H9 (cell line): ENCODE results near the gene BTLA. TPM values are rescaled to one million over a fixed set of nuclear protein-coding genes. Genes with fewer than 3 reads are reported as not detected.

Experiments used
- DNase-seq: peaks from one replicate; pipeline ENCODE4 v3.0.0-alpha.2; 2017
- H2AFZ ChIP-seq: one replicate; pipeline ENCODE4 v1.6.1; 2013; ENCODE audit warnings: mild to moderate bottlenecking, low read length, control low read depth, moderate library complexity
- H2AK5ac ChIP-seq: 2 replicates; pipeline ENCODE4 v1.6.1; 2013; ENCODE audit warnings: low read length, control low read depth, mixed read lengths; ENCODE audit not compliant: insufficient read length
- H2BK120ac ChIP-seq: one replicate; pipeline ENCODE4 v1.6.1; 2013; ENCODE audit warnings: low read depth, mild to moderate bottlenecking, low read length, control low read depth, inconsistent platforms; ENCODE audit not compliant: poor library complexity, severe bottlenecking
- H2BK12ac ChIP-seq: 2 replicates; pipeline ENCODE4 v1.6.1; 2013; ENCODE audit warnings: low read length, control low read depth, mixed read lengths, low read depth; ENCODE audit not compliant: insufficient read length
- H2BK15ac ChIP-seq: 2 replicates; pipeline ENCODE4 v1.6.1; 2013; ENCODE audit warnings: low read depth, low read length, control low read depth
- H2BK20ac ChIP-seq: one replicate; pipeline ENCODE4 v1.6.1; 2013; ENCODE audit warnings: low read depth, mild to moderate bottlenecking, low read length, control low read depth, inconsistent platforms; ENCODE audit not compliant: poor library complexity, severe bottlenecking
- H2BK5ac ChIP-seq: 2 replicates; pipeline ENCODE4 v1.6.1; 2013; ENCODE audit warnings: low read length, control low read depth, mixed read lengths; ENCODE audit not compliant: insufficient read length
- H3K14ac ChIP-seq: 2 replicates; pipeline ENCODE4 v1.6.1; 2013; ENCODE audit warnings: low read length, control low read depth; ENCODE audit not compliant: insufficient read depth
- H3K18ac ChIP-seq: 2 replicates; pipeline ENCODE4 v1.6.1; 2013; ENCODE audit warnings: low read depth, mild to moderate bottlenecking, mixed read lengths, low read length, control low read depth; ENCODE audit not compliant: insufficient read length
- H3K23ac ChIP-seq: 2 replicates; pipeline ENCODE4 v1.6.1; 2013; ENCODE audit warnings: low read length, control low read depth, mixed read lengths, low read depth; ENCODE audit not compliant: insufficient read length
- H3K23me2 ChIP-seq: 2 replicates; pipeline ENCODE4 v1.6.1; 2013; ENCODE audit warnings: low read depth, mild to moderate bottlenecking, mixed read lengths, low read length, control low read depth; ENCODE audit not compliant: insufficient read length, poor library complexity, severe bottlenecking
- H3K27ac ChIP-seq: 2 replicates; pipeline ENCODE4 v1.5.1; 2013; ENCODE audit warnings: low read length, control low read depth, mixed read lengths, low read depth; ENCODE audit not compliant: insufficient read length
- H3K27me3 ChIP-seq: 2 replicates; pipeline ENCODE4 v1.6.1; 2013; ENCODE audit warnings: low read length, control low read depth, inconsistent platforms; ENCODE audit not compliant: insufficient read depth
- H3K4ac ChIP-seq: 2 replicates; pipeline ENCODE4 v1.6.1; 2013; ENCODE audit warnings: low read depth, mild to moderate bottlenecking, control low read depth, inconsistent platforms, low read length, moderate library complexity
- H3K4me1 ChIP-seq: 2 replicates; pipeline ENCODE4 v1.6.1; 2013; ENCODE audit warnings: low read length, control low read depth, inconsistent platforms; ENCODE audit not compliant: insufficient read depth
- H3K4me2 ChIP-seq: 2 replicates; pipeline ENCODE4 v1.6.1; 2013; ENCODE audit warnings: low read length, control low read depth, mixed read lengths; ENCODE audit not compliant: insufficient read length, insufficient read depth
- H3K56ac ChIP-seq: 2 replicates; pipeline ENCODE4 v1.6.1; 2013; ENCODE audit warnings: low read depth, mild to moderate bottlenecking, mixed read lengths, low read length, control low read depth; ENCODE audit not compliant: insufficient read length
- H3K79me1 ChIP-seq: 2 replicates; pipeline ENCODE4 v1.6.1; 2013; ENCODE audit warnings: low read depth, mild to moderate bottlenecking, moderate library complexity, low read length, control low read depth, inconsistent platforms; ENCODE audit not compliant: insufficient read depth, poor library complexity, severe bottlenecking
- H3K79me2 ChIP-seq: 2 replicates; pipeline ENCODE4 v1.6.1; 2013; ENCODE audit warnings: low read length, control low read depth, inconsistent platforms; ENCODE audit not compliant: insufficient read depth
- H3K9ac ChIP-seq: 2 replicates; pipeline ENCODE4 v1.6.1; 2013; ENCODE audit warnings: low read length, control low read depth, mixed read lengths; ENCODE audit not compliant: insufficient read length; ENCODE audit errors: extremely low read depth
- H3K9me3 ChIP-seq: one replicate; pipeline ENCODE4 v1.6.1; 2013; ENCODE audit warnings: low read depth, low read length, inconsistent platforms; ENCODE audit not compliant: control insufficient read depth
- H3T11ph ChIP-seq: one replicate; pipeline ENCODE4 v1.6.1; 2013; ENCODE audit warnings: mild to moderate bottlenecking, low read length, control low read depth, inconsistent platforms
- H4K20me1 ChIP-seq: one replicate; pipeline ENCODE4 v1.6.1; 2013; ENCODE audit not compliant: control insufficient read depth, insufficient read length, insufficient read depth
- H4K5ac ChIP-seq: 2 replicates; pipeline ENCODE4 v1.6.1; 2013; ENCODE audit warnings: low read depth, mild to moderate bottlenecking, mixed read lengths, low read length, control low read depth; ENCODE audit not compliant: insufficient read length
- H4K8ac ChIP-seq: replicated peaks from 2 replicates; pipeline ENCODE4 v1.6.1; 2013; ENCODE audit warnings: low read length, control low read depth, mixed read lengths, low read depth; ENCODE audit not compliant: insufficient read length
- H4K91ac ChIP-seq: 2 replicates; pipeline ENCODE4 v1.6.1; 2013; ENCODE audit warnings: low read depth, mild to moderate bottlenecking, moderate library complexity, mixed read lengths, low read length, control low read depth; ENCODE audit not compliant: insufficient read length
- H3K27ac Mint-ChIP-seq, 3 experiments: 2 replicates in 2 of 3; 3 replicates in 1 of 3; pipeline ENCODE4 v1.8.0; 2020 to 2021; ENCODE audit warnings: mixed read lengths in 3 of 3, mild to moderate bottlenecking in 1 of 3, moderate library complexity in 1 of 3
- H3K27me3 Mint-ChIP-seq: 2 replicates; pipeline ENCODE4 v1.8.0; 2021; ENCODE audit warnings: low read depth, mild to moderate bottlenecking, moderate library complexity, mixed read lengths
- H3K36me3 Mint-ChIP-seq, 3 experiments: 2 replicates in 2 of 3; 3 replicates in 1 of 3; pipeline ENCODE4 v1.8.0; 2020 to 2021; ENCODE audit warnings: low read depth in 3 of 3, mixed read lengths in 3 of 3; ENCODE audit not compliant: insufficient read depth in 1 of 3
- H3K4me1 Mint-ChIP-seq, 2 experiments: 2 replicates each; pipeline ENCODE4 v1.8.0; 2020; ENCODE audit warnings: mixed read lengths in 2 of 2
- H3K4me3 Mint-ChIP-seq, 2 experiments: 2 replicates in 1 of 2; 3 replicates in 1 of 2; pipeline ENCODE4 v1.8.0; 2020 to 2021; ENCODE audit warnings: mild to moderate bottlenecking in 2 of 2, mixed read lengths in 2 of 2, moderate library complexity in 1 of 2
- H3K9me3 Mint-ChIP-seq, 2 experiments: 2 replicates in 1 of 2; 3 replicates in 1 of 2; pipeline ENCODE4 v1.8.0; 2020; ENCODE audit warnings: mild to moderate bottlenecking in 2 of 2, mixed read lengths in 2 of 2, moderate library complexity in 1 of 2
- WGBS: extraction: QIAGEN DNeasy Blood & Tissue Kit; methylation state at CpG from one replicate; pipeline ENCODE4 v1.1.7; 2013; ENCODE audit warnings: missing lambda C conversion rate, low lambda C conversion rate, mixed read lengths; ENCODE audit not compliant: insufficient read length; ENCODE audit errors: extremely low coverage; 5-methylcytosine and 5-hydroxymethylcytosine counted together
- total RNA-seq: library from RNA; stranded (reverse); gene quantifications from 2 replicates; pipeline ENCODE4 v1.2.1, GENCODE V29; 2021
- TF ChIP-seq, protein P1 (sequence below): fragments of 200-600 bp; sonication (generic); conservative IDR thresholded peaks from 3 replicates; pipeline ENCODE4 v1.8.0; 2021; ENCODE audit warnings: antibody characterized with exemption, mild to moderate bottlenecking

The BTLA gene
- total RNA-seq, 1 experiment from 2014 or later = not detected

GRCh38 chr3:112471596-112472325 is 27.5 kb downstream of the BTLA start:
- Histone ChIP-seq H3K23me2 (no peaks in the 10 kb centered on the region), H4K91ac (no peak overlapping the region), H3K9me3 (no peaks in the 10 kb centered on the region), H2BK15ac (no peak overlapping the region), H3K4ac (no peak overlapping the region), H2AK5ac (no peak overlapping the region), H2BK20ac (no peak overlapping the region), H3K27me3 (no peaks in the 10 kb centered on the region), H3K27ac (no peak overlapping the region), H3K56ac (no peak overlapping the region), H3K14ac (no peak overlapping the region), H2BK12ac (no peak overlapping the region), H2BK120ac (no peak overlapping the region), H3K4me2 (no peak overlapping the region), H2BK5ac (no peak overlapping the region), H3K18ac (no peak overlapping the region), H3T11ph (no peak overlapping the region), H3K23ac (no peak overlapping the region), H4K20me1 (no peaks in the 10 kb centered on the region), H3K79me2 (no peaks in the 10 kb centered on the region), H2AFZ (no peak overlapping the region), H4K5ac (no peak overlapping the region), H4K8ac (no peak overlapping the region), H3K4me1 (no peaks in the 10 kb centered on the region; the same call in 1 of the 2 replicates), H3K9ac (no peak overlapping the region), H3K79me1 (no peaks in the 10 kb centered on the region)
- WGBS = no CpG with 5 or more reads among the region's 4 CpGs
- DNase-seq = no peak
- Mint-ChIP-seq H3K36me3 (no peaks in the 10 kb centered on the region), H3K4me1 (peaks cover 5 to 13% of the 10 kb centered on the region in 2 experiments; a peak in 3 of 4 replicates), H3K9me3 (no peaks in the 10 kb centered on the region), H3K4me3 (no peak overlapping the region), H3K27ac (peak overlapping the region in 1 of 3 experiments; percentile 77; a peak in 1 of 7 replicates), H3K27me3 (no peaks in the 10 kb centered on the region)
- TF ChIP-seq, protein P1, sequence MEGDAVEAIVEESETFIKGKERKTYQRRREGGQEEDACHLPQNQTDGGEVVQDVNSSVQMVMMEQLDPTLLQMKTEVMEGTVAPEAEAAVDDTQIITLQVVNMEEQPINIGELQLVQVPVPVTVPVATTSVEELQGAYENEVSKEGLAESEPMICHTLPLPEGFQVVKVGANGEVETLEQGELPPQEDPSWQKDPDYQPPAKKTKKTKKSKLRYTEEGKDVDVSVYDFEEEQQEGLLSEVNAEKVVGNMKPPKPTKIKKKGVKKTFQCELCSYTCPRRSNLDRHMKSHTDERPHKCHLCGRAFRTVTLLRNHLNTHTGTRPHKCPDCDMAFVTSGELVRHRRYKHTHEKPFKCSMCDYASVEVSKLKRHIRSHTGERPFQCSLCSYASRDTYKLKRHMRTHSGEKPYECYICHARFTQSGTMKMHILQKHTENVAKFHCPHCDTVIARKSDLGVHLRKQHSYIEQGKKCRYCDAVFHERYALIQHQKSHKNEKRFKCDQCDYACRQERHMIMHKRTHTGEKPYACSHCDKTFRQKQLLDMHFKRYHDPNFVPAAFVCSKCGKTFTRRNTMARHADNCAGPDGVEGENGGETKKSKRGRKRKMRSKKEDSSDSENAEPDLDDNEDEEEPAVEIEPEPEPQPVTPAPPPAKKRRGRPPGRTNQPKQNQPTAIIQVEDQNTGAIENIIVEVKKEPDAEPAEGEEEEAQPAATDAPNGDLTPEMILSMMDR = no peak
